Right lobe of liver (tissue), 4 donors: Measurements from ENCODE around the gene LIPJ.

Source experiments
- CTCF ChIP-seq, 4 donors: fragments of 200-600 bp in 3 of 4; fragments of 450-650 bp in 1 of 4; IDR thresholded peaks; one replicate each; pipeline versions ENCODE4 v1.5.1 to v1.8.0; 2016 to 2022; ENCODE audit warnings: antibody characterized with exemption in 4 of 4, mild to moderate bottlenecking in 2 of 4
- POLR2A ChIP-seq: fragments of 450-650 bp; IDR thresholded peaks from one replicate; pipeline ENCODE4 v1.6.1; 2017; ENCODE audit warnings: antibody characterized with exemption, mild to moderate bottlenecking
- donor health status: DM: no; HTN: no; CAD: no.
- donor health status: DM: no; HTN: no; CAD: no.
- donor health status: DM: no; HTN: yes; CAD: no.

GRCh38 chr10:88647061-88647615 is 60.6 kb downstream of the LIPJ start:
- TF ChIP-seq CTCF (IDR thresholded peaks at IDR 0.05) (no peak), POLR2A (no peak)
